Activated CD4-positive, alpha-beta T cell treated with anti-CD3 and anti-CD28 coated beads, Interleukin-2, amount 50 U/mL, for 1 hour (primary cell): ENCODE results near the gene SEPTIN10.
A peak's percentile ranks its signal among the peaks of the same experiment; 100 is the strongest.
"Not testable (repeated sequence)": the region's sequence is repeated elsewhere in the genome, so short reads cannot be mapped to it uniquely, and the experiment has no call there.

Experiments used
- DNase-seq: peaks from one replicate; pipeline ENCODE4 v3.0.0-alpha.2; 2020

Gene SEPTIN10

DNA sequence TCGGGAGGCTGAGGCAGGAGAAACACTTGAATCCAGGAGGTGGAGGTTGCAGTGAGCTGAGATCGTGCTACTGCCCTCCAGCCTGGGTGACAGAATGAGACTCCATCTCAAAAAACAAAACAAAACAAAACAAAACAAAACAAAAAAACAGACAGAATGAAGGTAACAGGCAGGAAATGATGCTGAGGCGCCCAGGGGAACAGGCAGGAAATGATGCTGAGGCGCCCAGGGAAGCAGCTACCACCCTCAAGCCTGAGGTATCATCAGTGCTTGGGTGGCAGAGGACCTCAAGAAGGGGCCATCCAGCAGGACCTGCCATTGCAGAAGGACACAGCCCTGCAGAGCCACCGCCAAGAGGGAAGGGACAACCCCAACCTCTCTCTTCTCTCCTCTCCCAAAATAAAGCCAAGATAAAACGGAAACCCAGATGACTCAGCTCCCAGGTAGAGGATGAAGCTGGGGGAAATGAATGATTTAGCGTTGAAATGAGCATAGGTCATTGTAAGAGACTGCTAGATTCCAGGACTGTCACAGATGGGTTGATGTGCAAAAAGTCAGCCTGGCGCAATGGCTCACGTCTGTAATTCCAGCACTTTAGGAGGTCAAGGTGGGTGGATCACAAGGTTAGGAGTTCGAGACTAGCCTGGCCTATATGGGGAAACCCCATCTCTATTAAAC is 19.7 kb upstream of the SEPTIN10 start:
- no peak for DNase-seq

- DNase-seq: no peak
Measured at GRCh38 chr2:109632158-109632789, 18.5 kb upstream of the SEPTIN10 start.

- no peak for DNase-seq
Measured at GRCh38 chr2:109631741-109632140, 18.0 kb upstream of the SEPTIN10 start.

GRCh38 chr2:109630441-109631430 is 17.0 kb upstream of the SEPTIN10 start:
- no peak for DNase-seq

DNA sequence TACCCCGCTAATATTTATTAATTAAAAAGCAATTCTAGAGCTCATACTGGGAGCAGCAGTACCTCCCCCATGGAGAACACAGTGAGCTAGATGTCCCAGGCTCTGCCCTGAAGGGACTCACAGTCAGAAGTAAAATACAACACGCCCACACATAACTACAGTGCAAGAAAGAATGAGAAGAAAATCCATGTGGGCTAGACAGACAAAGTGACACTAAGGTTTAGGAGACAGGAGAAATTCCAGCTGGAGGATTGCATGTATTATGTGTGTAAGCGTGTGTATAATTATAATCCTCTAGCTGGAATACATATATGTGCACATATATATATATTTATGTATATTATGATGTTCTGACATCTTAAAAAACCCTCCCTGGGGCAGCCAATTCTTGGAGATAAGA is 16.1 kb upstream of the SEPTIN10 start:
- DNase-seq: no peak

DNA sequence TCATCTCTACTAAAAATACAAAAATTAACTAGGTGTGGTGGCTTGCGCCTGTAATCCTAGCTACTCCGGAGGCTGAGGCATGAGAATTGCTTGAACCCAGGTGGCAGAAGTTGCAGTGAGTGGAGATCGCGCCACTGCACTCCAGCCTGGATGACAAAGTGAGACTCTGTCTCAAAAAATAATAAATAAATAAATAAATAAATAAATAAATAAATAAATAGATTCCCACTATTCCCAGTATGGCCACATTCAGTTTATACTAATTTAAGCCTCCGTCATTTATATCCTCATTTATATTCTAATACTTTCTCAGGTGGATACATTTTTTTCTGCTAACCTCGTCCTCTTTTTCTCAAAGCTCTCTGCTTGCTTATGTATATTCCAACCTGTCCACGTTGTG is 14.6 kb upstream of the SEPTIN10 start:
- not testable (repeated sequence) for DNase-seq

DNA sequence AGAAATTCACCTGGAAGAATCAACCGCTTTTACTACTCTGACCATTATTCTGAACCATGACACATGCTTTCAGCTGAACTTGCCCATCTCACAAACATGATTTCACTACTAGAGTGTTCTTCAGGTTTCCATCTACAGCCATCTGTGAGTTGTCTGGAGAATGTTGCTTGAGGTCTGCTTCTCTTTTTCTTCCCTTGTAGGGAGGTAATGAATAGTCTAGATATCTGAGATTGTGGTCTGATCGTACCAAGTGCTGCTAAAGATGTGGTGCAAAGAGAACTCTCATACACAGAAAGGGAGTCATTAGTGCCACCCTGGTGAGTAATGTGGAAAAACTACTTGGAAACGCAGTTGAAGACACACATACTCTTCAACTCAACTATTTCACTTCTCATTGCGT is 10.6 kb upstream of the SEPTIN10 start:
- DNase-seq: no peak

DNA sequence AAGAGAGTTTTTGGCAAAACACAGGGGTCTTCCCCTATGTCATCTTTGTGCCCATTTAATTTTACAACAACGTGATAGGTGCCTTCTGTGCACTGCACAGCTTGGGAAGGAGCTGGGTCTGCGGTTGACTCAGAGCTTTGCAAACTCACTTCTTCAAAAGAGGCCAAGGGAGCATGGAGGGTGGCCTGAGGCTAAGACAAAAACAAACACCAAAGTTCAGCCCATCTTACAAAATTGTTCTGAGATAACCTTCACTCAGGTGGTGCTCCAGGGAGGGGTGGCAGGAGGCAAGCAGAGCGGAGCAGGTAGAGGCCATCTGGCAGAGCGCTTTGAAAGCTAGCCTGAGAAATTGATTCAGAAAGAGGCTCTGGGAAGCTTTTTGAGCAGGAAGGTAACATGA is 10.2 kb upstream of the SEPTIN10 start:
- no peak for DNase-seq

- no peak for DNase-seq
Measured at GRCh38 chr2:109623297-109623696, 9.5 kb upstream of the SEPTIN10 start.

DNA sequence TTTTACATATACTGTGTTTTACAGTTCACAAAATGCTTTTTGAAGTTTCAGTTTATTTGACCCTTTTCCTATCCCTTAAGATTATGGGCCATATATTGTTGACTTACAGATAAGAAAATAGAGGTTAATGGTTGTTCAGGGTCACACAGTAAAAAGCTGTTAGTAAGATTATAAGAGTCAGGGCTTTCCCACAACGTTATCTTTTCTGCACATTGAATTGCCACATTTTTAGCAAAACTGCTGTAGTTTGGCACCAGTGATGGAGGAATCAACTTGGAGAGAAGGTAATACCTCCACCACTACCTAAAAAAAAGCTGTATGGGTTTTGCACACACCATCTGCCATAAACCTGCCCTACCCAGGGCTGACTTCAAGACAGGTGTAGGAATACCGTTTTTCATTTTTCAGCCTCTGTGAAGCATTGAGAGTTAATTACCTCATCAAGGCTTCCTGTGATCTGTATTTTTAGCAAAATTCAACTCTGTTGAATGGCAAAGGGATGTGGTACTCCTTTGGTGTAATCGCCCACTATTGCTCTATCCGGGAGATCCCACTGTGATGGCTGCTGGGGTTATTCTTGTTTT is 5.4 kb upstream of the SEPTIN10 start:
- DNase-seq: no peak

DNA sequence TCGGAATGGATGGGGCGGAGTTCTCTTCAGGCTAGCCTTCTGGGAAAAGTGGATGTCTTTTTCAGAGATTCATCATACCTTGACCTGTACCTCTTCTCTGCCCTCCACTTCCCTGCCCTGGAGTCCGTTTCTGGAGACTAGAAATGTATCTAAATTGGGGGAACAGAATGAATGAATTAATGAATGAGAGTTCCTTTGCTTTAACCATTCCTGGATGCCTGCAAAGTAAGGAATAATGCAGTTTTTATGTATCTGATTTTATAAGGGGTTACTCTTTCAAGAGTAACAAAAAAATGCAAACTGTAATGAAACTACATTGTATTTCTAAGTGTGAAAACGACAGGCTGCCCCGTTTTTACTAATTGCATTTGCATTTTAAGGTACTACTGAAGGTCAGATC is 2.4 kb upstream of the SEPTIN10 start:
- DNase-seq: no peak

GRCh38 chr2:109615637-109616144 is 1.9 kb upstream of the SEPTIN10 start:
- no peak for DNase-seq

DNA sequence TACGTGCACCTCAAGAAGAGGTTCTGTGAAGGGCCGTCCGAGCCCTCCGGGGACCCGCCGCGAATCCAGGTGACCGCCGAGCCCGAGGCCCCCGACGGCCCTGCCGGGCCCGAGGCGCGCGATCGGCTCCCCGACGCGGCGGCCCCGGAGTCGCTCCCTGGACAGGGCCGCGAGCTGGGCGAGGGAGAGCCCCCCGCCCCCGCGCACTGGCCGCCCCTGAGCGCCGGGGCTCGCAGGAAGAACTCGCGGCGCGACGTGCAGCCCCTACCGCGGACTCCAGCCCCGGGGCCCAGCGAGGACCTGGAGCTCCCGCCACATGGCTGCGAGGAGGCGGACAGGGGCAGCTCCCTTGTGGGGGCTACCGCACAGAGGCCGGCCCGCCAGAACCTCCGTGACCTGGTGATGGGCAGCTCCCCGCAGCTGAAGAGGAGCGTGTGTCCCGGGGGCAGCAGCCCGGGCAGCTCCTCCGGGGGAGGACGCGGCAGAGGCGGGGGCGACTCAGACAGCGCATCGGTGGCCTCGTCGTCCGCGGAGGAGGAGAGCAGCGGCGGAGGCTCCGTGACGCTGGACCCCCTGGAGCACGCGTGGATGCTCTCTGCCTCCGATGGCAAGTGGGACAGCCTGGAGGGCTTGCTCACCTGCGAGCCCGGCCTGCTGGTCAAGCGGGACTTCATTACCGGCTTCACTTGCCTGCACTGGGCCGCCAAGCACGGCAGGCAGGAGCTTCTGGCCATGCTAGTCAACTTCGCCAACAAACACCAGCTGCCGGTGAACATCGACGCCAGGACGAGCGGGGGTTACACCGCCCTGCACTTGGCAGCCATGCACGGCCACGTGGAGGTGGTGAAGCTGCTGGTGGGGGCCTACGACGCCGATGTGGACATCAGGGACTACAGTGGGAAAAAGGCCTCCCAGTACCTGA is 1.2 kb upstream of the SEPTIN10 start:
- DNase-seq: peak; percentile 1

DNA sequence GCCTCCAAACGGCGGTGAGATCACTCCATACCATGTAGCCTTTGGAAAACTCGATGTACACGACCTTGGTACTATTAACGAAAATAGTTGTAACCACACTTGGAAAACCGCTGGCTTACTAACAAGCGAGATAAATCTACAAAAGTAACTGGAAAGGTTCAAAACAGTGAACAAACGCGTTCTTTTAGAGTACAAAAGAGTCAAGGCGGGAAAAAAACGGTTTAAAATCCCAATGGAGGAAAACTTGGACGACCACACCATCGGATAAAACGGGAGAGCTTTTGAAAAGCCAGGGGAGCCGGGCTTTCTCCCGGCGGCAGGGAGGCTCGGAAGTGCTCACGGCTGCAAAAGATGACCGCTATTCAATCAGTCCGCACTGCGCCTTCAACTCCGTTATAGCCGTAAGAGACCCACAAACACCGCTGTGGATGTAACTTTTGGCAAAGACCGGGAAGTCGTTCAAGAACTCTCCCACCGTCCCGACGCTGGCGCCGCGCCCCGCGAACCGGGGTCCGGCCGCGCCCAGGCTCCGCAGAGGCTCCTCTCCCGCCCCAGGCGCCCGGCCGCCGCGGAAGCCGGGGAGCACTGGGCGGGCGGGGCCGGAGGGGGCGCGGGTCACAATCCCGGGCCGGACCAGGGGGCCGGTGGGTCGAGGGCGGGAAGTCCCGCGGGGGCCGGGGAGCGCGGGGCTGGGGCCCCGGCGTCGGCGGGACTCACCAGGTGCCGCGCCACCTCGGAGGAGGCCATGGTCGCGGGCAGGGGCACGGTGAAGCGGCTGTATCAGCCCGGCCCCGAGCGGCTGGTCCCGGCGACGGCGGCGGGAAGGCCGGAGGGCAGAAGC is 465 bp downstream of the SEPTIN10 start:
- no peak for DNase-seq

GRCh38 chr2:109611467-109612095 is 2.2 kb downstream of the SEPTIN10 start:
- no peak for DNase-seq

- no peak for DNase-seq
Measured at GRCh38 chr2:109609352-109610024, 4.3 kb downstream of the SEPTIN10 start.

DNA sequence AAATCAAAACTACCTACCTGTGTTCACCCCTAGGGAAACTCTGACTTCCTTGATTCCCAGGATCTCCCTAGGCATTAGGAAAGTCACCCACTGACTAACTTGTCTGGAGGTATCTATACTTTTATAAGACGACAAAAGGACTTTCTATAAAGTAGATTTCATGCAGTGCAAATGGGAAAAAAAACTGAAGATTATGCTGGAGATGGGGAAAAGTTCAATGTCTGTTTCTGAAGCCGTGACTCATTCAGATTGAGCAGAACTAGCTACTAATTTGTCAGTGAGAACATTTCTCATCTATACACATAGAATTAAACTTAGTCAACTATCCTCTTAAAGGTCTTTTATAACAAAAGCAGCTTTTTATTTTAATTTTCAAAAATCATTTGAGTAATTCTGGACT is 6.0 kb downstream of the SEPTIN10 start:
- no peak for DNase-seq

- DNase-seq: no peak
Measured at GRCh38 chr2:109604597-109604996, 9.2 kb downstream of the SEPTIN10 start.

- DNase-seq: no peak
Measured at GRCh38 chr2:109602617-109603188, 11.1 kb downstream of the SEPTIN10 start.
